ENCODE measurements around the gene ITFG1.
A peak's percentile ranks its signal among the peaks of the same experiment; 100 is the strongest.
"Not testable (repeated sequence)": the region's sequence is repeated elsewhere in the genome, so short reads cannot be mapped to it uniquely, and the experiment has no call there.

ITFG1 gene

GRCh38 chr16:47160422-47160821, 300.4 kb downstream of the ITFG1 start:
- TF ChIP-seq FOXP2 (optimal IDR thresholded peaks at IDR 0.05; ENCODE audit: control extremely low read depth, extremely low read length, insufficient read depth) (no peak), POLR2AphosphoS5 (IDR thresholded peaks at IDR 0.05; ENCODE audit: borderline replicate concordance, low read depth, low read length) (no peak), EZH2 (IDR thresholded peaks at IDR 0.05) (no peak)
- Histone ChIP-seq H3K4me3 (no peak overlapping the region), H3K27ac (no peak overlapping the region), H3K36me3 (ENCODE audit: insufficient read depth, low read length) (no peaks in the 10 kb centered on the region), H3K9ac (ENCODE audit: insufficient read length) (no peak overlapping the region), H3K9me3 (ENCODE audit: low read depth, low read length) (no peaks in the 10 kb centered on the region)
- no peak for DNase-seq (ENCODE audit: low read depth, low spot score)

DNA sequence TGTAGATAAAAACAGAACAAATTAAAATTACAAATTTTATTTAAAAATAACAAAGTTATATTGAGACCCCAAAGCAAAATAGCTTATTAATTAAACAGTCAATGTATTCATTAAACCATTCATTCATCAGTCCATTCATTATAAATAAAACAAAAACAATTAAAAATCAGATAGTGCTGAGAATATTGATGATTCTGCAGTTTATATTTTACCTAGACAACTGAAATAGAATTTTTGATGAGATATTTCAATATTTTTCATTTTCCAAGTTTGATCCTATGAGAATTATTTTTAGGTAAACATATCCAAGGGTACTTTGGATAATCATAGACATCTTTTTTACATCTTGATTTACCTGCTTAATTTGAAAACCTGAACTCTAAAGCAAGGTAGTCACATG, 301.9 kb downstream of the ITFG1 start:
- no peaks in the 10 kb centered on the region for H3K36me3 ChIP-seq (ENCODE audit: insufficient read depth, low read length)
- no peak overlapping the region for H3K27ac ChIP-seq
- H3K9me3 ChIP-seq (ENCODE audit: low read depth, low read length) = no peaks in the 10 kb centered on the region
- H3K9ac ChIP-seq (ENCODE audit: insufficient read length) = no peak overlapping the region
- H3K4me3 ChIP-seq = no peak overlapping the region
- no peak for DNase-seq (ENCODE audit: low read depth, low spot score)
- no peak for TF ChIP-seq EZH2 (IDR thresholded peaks at IDR 0.05)
- no peak for TF ChIP-seq FOXP2 (optimal IDR thresholded peaks at IDR 0.05; ENCODE audit: control extremely low read depth, extremely low read length, insufficient read depth)
- TF ChIP-seq POLR2AphosphoS5 (IDR thresholded peaks at IDR 0.05; ENCODE audit: borderline replicate concordance, low read depth, low read length) = no peak

GRCh38 chr16:47156680-47157215, 304.1 kb downstream of the ITFG1 start:
- TF ChIP-seq POLR2AphosphoS5 (IDR thresholded peaks at IDR 0.05; ENCODE audit: borderline replicate concordance, low read depth, low read length) = no peak
- TF ChIP-seq EZH2 (IDR thresholded peaks at IDR 0.05) = no peak
- TF ChIP-seq FOXP2 (optimal IDR thresholded peaks at IDR 0.05; ENCODE audit: control extremely low read depth, extremely low read length, insufficient read depth) = no peak

GRCh38 chr16:47152501-47152900, 308.4 kb downstream of the ITFG1 start:
- not testable (repeated sequence) for H3K27ac ChIP-seq; H3K36me3 ChIP-seq (ENCODE audit: insufficient read depth, low read length); H3K4me3 ChIP-seq; DNase-seq (ENCODE audit: low read depth, low spot score); H3K9ac ChIP-seq (ENCODE audit: insufficient read length); H3K9me3 ChIP-seq (ENCODE audit: low read depth, low read length)

More at GRCh38 chr16:47156680-47157215, 304.1 kb downstream of the ITFG1 start:
- no peak for DNase-seq (ENCODE audit: low read depth, low spot score)
- Histone ChIP-seq H3K4me3 (no peak overlapping the region), H3K36me3 (ENCODE audit: insufficient read depth, low read length) (no peaks in the 10 kb centered on the region), H3K27ac (no peak overlapping the region), H3K9ac (ENCODE audit: insufficient read length) (no peak overlapping the region), H3K9me3 (ENCODE audit: low read depth, low read length) (no peaks in the 10 kb centered on the region)

GRCh38 chr16:47150067-47150466, 310.8 kb downstream of the ITFG1 start:
- Histone ChIP-seq H3K27ac (no peak overlapping the region), H3K9me3 (ENCODE audit: low read depth, low read length) (no peaks in the 10 kb centered on the region), H3K36me3 (ENCODE audit: insufficient read depth, low read length) (no peaks in the 10 kb centered on the region), H3K4me3 (no peak overlapping the region), H3K9ac (ENCODE audit: insufficient read length) (no peak overlapping the region)
- no peak for TF ChIP-seq FOXP2 (optimal IDR thresholded peaks at IDR 0.05; ENCODE audit: control extremely low read depth, extremely low read length, insufficient read depth)
- TF ChIP-seq POLR2AphosphoS5 (IDR thresholded peaks at IDR 0.05; ENCODE audit: borderline replicate concordance, low read depth, low read length) = no peak
- no peak for TF ChIP-seq EZH2 (IDR thresholded peaks at IDR 0.05)
- DNase-seq (ENCODE audit: low read depth, low spot score) = no peak

DNA sequence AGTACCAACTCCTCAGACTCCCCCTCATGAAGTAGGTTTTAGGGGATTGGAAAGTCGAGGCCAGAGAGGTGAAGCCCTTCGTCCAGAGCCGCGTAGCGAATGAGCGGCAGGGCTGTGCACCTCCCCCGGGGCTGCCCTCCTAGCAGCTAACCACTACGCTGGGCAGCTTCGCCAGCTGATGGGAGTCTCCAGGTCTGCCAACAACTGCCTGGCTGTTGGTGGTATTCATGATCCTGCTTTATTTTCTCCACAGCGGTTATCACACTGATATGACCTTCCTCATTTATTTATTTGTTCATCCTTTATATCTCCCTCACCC, 316.3 kb downstream of the ITFG1 start:
- no peaks in the 10 kb centered on the region for H3K9me3 ChIP-seq (ENCODE audit: low read depth, low read length)
- no peak overlapping the region for H3K27ac ChIP-seq
- peak overlapping the region; percentile 66 for H3K4me3 ChIP-seq
- TF ChIP-seq EZH2 (IDR thresholded peaks at IDR 0.05) (no peak), FOXP2 (optimal IDR thresholded peaks at IDR 0.05; ENCODE audit: control extremely low read depth, extremely low read length, insufficient read depth) (no peak), POLR2AphosphoS5 (IDR thresholded peaks at IDR 0.05; ENCODE audit: borderline replicate concordance, low read depth, low read length) (no peak)
- no peaks in the 10 kb centered on the region for H3K36me3 ChIP-seq (ENCODE audit: insufficient read depth, low read length)
- no peak for DNase-seq (ENCODE audit: low read depth, low spot score)
- H3K9ac ChIP-seq (ENCODE audit: insufficient read length) = no peak overlapping the region

- TF ChIP-seq POLR2AphosphoS5 (IDR thresholded peaks at IDR 0.05; ENCODE audit: borderline replicate concordance, low read depth, low read length) = no peak
- DNase-seq (ENCODE audit: low read depth, low spot score) = no peak
- Histone ChIP-seq H3K9me3 (ENCODE audit: low read depth, low read length) (no peaks in the 10 kb centered on the region), H3K27ac (no peak within 1 kb of the TSS), H3K4me3 (peak within 1 kb of the TSS; percentile 76), H3K9ac (ENCODE audit: insufficient read length) (peak within 1 kb of the TSS; percentile 64), H3K36me3 (ENCODE audit: insufficient read depth, low read length) (no peaks in the 10 kb centered on the region)
Measured at GRCh38 chr16:47143677-47144558, 316.9 kb downstream of the ITFG1 start, which contains the start of gene NETO2. Gene NETO2, minus strand, starts transcription at chr16:47143945. Its CDS starts 333 bp downstream, at chr16:47143612.

DNA sequence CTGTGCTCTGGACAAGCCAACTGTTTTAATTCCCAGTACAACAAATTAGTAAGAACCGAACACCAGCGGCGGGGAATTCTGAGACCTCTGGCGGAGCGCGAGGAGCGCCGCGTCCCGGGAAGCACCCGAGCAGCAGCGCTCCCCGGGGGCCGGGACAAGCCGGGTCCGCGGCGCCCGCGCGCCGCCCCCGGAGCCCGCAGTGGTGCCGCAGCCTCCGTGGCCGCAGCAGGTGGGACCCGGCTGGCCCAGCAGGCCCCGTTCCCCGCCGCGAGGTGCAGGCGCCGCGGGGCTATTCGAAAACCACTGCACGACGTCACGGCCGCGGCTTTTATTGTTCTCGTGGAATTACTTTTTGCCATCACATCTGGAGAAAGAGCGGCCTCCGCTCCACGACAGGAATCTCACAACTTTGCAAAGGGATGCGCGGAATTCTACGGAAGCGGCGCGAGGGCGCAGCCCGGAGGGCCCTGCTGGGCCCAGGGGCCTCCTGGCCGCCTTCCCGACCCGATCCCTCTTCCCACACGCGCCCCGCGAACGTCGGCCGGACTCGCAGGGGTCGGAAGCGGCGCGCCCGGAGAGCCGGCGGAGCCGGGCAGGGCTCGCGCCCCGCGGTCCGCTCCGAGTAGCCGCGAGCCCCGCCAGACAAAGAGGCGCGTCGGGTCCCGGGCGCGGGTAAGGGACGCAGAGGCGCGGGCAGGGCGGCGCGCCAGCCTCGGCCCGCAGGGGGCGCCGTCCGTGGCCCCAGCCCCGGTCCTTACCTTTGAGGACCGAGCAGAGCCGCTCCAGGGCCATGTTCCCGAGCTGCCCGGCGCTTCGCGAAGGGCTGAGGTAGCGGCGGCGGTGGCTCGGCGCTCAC, 317.8 kb downstream of the ITFG1 start:
- Histone ChIP-seq H3K27ac (no peak overlapping the region), H3K36me3 (ENCODE audit: insufficient read depth, low read length) (no peaks in the 10 kb centered on the region), H3K9ac (ENCODE audit: insufficient read length) (peak overlapping the region; percentile 64), H3K9me3 (ENCODE audit: low read depth, low read length) (no peaks in the 10 kb centered on the region), H3K4me3 (peak overlapping the region; percentile 76)
- DNase-seq (ENCODE audit: low read depth, low spot score) = no peak
- TF ChIP-seq FOXP2 (optimal IDR thresholded peaks at IDR 0.05; ENCODE audit: control extremely low read depth, extremely low read length, insufficient read depth) (no peak), POLR2AphosphoS5 (IDR thresholded peaks at IDR 0.05; ENCODE audit: borderline replicate concordance, low read depth, low read length) (no peak), EZH2 (IDR thresholded peaks at IDR 0.05) (no peak)

All from SK-N-MC (cell line).